ENCODE data around the gene ATP8A2.
"Not testable (repeated sequence)": the region's sequence is repeated elsewhere in the genome, so short reads cannot be mapped to it uniquely, and the experiment has no call there.

Gene ATP8A2

GRCh38 chr13:25934127-25934526 lies 562.4 kb downstream of the ATP8A2 start:
- no peak for FAIRE-seq

- no peak for FAIRE-seq
Measured at GRCh38 chr13:25939961-25940687, 568.4 kb downstream of the ATP8A2 start.

- FAIRE-seq = no peak
Measured at GRCh38 chr13:25943081-25943480, 571.3 kb downstream of the ATP8A2 start.

GRCh38 chr13:25943658-25944057 lies 571.9 kb downstream of the ATP8A2 start:
- FAIRE-seq = no peak

- no peak for FAIRE-seq
Measured at GRCh38 chr13:25945596-25945995, 573.8 kb downstream of the ATP8A2 start.

GRCh38 chr13:25946321-25946720 lies 574.5 kb downstream of the ATP8A2 start:
- no peak for FAIRE-seq

GRCh38 chr13:25948910-25949309 lies 577.1 kb downstream of the ATP8A2 start:
- no peak for FAIRE-seq

GRCh38 chr13:25951831-25952230 lies 580.1 kb downstream of the ATP8A2 start:
- no peak for FAIRE-seq

GRCh38 chr13:25954080-25954479 lies 582.3 kb downstream of the ATP8A2 start:
- FAIRE-seq = not testable (repeated sequence)

GRCh38 chr13:25954943-25955342 lies 583.2 kb downstream of the ATP8A2 start:
- FAIRE-seq = not testable (repeated sequence)

- FAIRE-seq = no peak
Measured at GRCh38 chr13:25958986-25959385, 587.2 kb downstream of the ATP8A2 start.

- no peak for FAIRE-seq
Measured at GRCh38 chr13:25961294-25961693, 589.5 kb downstream of the ATP8A2 start.

GRCh38 chr13:25963674-25964073 lies 591.9 kb downstream of the ATP8A2 start:
- FAIRE-seq = no peak

- FAIRE-seq = no peak
Measured at GRCh38 chr13:25965596-25965995, 593.8 kb downstream of the ATP8A2 start.

GRCh38 chr13:25966086-25966485 lies 594.3 kb downstream of the ATP8A2 start:
- no peak for FAIRE-seq

GRCh38 chr13:25967144-25967543 lies 595.4 kb downstream of the ATP8A2 start:
- FAIRE-seq = no peak

- FAIRE-seq = no peak
Measured at GRCh38 chr13:25971047-25971446, 599.3 kb downstream of the ATP8A2 start.

GRCh38 chr13:25971459-25972145 lies 599.8 kb downstream of the ATP8A2 start:
- no peak for FAIRE-seq

GRCh38 chr13:25973085-25973484 lies 601.3 kb downstream of the ATP8A2 start:
- no peak for FAIRE-seq

GRCh38 chr13:25973576-25973975 lies 601.8 kb downstream of the ATP8A2 start:
- no peak for FAIRE-seq

- FAIRE-seq = no peak
Measured at GRCh38 chr13:25977216-25977615, 605.4 kb downstream of the ATP8A2 start.

GRCh38 chr13:25977671-25978070 lies 605.9 kb downstream of the ATP8A2 start:
- no peak for FAIRE-seq

- no peak for FAIRE-seq
Measured at GRCh38 chr13:25978961-25979360, 607.2 kb downstream of the ATP8A2 start.

- no peak for FAIRE-seq
Measured at GRCh38 chr13:25979371-25979770, 607.6 kb downstream of the ATP8A2 start.

- FAIRE-seq = no peak
Measured at GRCh38 chr13:25980255-25980654, 608.5 kb downstream of the ATP8A2 start.

Measured in G401.6 (cell line).